IPS-15b (cell line): ENCODE measurements around the gene C5orf34.
"Not testable (repeated sequence)": the region's sequence is repeated elsewhere in the genome, so short reads cannot be mapped to it uniquely, and the experiment has no call there.

Experiments used
- H3K27me3 ChIP-seq: one replicate; pipeline ENCODE4 v1.6.1; 2013; ENCODE audit warnings: low read length; ENCODE audit not compliant: control insufficient read depth, insufficient read depth
- H3K36me3 ChIP-seq: one replicate; pipeline ENCODE4 v1.6.1; 2013; ENCODE audit warnings: low read length; ENCODE audit not compliant: control insufficient read depth, insufficient read depth
- H3K4me1 ChIP-seq: one replicate; pipeline ENCODE4 v1.6.1; 2013; ENCODE audit warnings: mild to moderate bottlenecking, low read length; ENCODE audit not compliant: control insufficient read depth, insufficient read depth
- H3K4me3 ChIP-seq: one replicate; pipeline ENCODE4 v1.5.1; 2013; ENCODE audit warnings: low read depth, low read length
- H3K9ac ChIP-seq: one replicate; pipeline ENCODE4 v1.6.1; 2013; ENCODE audit warnings: low read depth, mild to moderate bottlenecking, low read length
- H3K9me3 ChIP-seq: one replicate; pipeline ENCODE4 v1.6.1; 2013; ENCODE audit warnings: mild to moderate bottlenecking, low read length; ENCODE audit not compliant: control insufficient read depth, insufficient read depth

The C5orf34 gene

DNA sequence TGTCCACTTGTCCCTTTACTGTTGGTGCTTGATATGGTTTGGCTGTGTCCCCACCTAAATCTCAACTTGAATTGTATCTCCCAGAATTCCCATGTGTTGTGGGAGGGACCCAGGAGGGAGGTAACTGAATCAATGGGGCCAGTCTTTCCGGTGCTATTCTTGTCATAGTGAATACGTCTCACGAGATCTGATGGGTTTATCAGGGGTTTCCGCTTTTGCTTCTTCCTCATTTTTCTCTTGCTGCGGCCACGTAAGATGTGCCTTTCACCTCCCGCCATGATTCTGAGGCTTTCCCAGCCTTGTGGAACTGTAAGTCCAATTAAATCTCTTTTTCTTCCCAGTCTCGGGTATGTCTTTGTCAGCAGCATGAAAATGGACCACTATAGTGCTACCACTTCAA lies 34.3 kb upstream of the C5orf34 start:
- peaks cover 16% of the 10 kb centered on the region for H3K36me3 ChIP-seq
- not testable (repeated sequence) for H3K9me3 ChIP-seq, H3K4me3 ChIP-seq, H3K9ac ChIP-seq, H3K27me3 ChIP-seq, H3K4me1 ChIP-seq

DNA sequence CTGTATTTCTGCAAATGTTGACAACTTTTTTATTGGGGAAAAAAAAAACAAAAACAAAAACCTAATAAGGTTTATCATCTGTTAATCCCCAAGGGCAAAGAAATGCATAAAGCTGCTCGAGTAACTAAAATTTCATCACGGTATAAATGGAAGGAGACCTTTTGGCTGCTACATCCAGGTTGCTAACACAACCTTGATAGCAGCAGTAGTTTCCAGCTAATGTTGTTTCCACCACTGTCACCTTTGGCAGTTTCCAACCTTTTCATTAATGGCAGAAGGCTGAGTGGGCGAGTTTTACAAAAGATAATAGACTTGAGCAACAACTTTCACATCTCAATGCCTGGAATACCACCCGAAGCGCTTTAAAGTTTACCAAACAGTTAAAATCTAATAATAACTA lies 33.4 kb upstream of the C5orf34 start:
- Histone ChIP-seq H3K36me3 (peaks cover 16% of the 10 kb centered on the region), H3K9ac (no peak overlapping the region), H3K4me3 (no peak overlapping the region), H3K4me1 (no peaks in the 10 kb centered on the region), H3K27me3 (no peaks in the 10 kb centered on the region), H3K9me3 (no peaks in the 10 kb centered on the region)

DNA sequence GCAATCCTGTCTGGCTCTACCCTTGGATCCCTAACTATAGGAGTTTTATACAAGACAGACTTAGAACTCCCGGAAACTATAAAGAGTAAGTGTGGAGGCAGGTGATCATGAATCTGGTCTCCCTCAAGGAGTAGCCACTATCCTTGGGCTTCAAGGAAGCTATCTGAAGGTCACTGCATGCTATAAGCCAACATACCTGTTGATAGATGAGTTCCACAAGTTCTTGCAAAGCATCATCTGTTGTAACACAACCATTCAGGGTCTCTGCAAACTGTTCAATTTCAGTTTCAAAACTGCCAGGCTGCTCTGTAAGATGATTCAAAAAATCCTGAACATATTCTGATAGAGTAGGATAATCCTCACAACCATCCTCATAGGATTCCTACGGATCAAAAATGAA lies 32.6 kb upstream of the C5orf34 start:
- Histone ChIP-seq H3K4me3 (no peak overlapping the region), H3K27me3 (no peaks in the 10 kb centered on the region), H3K9ac (no peak overlapping the region), H3K4me1 (no peaks in the 10 kb centered on the region), H3K9me3 (no peaks in the 10 kb centered on the region), H3K36me3 (peaks cover 16% of the 10 kb centered on the region)

DNA sequence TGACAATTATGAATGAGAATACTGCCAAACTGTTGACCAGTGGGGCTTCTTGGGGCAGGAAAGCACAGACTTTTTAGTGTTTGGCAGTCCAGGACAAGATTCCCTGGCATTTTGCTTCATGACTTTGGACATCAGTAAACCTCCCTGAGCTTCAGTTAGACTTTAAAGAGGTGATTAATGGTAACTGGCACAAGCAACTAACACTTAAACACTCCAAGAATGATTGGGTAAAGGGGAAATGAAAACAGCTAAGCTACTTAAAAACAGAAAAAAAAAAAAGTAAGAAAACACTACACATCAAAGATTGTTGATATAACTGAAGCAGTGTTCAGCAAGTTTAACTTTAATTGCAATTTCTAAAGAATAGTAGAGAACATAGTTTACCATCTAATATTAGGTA lies 28.5 kb upstream of the C5orf34 start:
- Histone ChIP-seq H3K4me3 (no peak overlapping the region), H3K4me1 (no peaks in the 10 kb centered on the region), H3K36me3 (peaks cover 19% of the 10 kb centered on the region), H3K9ac (no peak overlapping the region), H3K9me3 (no peaks in the 10 kb centered on the region), H3K27me3 (no peaks in the 10 kb centered on the region)

DNA sequence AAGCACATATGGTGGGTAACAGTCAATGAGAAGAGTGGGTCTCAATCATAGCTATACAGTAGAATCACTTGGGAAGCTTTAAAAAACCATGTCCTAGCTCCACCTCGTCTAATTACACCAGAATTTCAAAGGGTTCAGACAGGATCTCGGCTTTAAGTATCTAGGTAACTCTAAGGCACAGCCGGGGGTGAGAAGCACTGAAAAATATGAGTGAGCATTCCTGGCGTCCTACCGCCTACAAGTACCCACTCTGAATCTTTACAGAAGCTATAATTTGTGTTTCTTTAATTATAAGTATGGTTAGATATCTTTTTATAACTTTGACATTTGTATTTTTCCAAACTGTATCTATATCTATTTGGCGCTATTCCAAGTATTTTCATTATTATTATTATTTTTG lies 25.8 kb upstream of the C5orf34 start:
- no peaks in the 10 kb centered on the region for H3K4me1 ChIP-seq
- H3K27me3 ChIP-seq: no peaks in the 10 kb centered on the region
- H3K9ac ChIP-seq: no peak overlapping the region
- no peak overlapping the region for H3K4me3 ChIP-seq
- H3K36me3 ChIP-seq: peaks cover 12% of the 10 kb centered on the region
- H3K9me3 ChIP-seq: no peaks in the 10 kb centered on the region

DNA sequence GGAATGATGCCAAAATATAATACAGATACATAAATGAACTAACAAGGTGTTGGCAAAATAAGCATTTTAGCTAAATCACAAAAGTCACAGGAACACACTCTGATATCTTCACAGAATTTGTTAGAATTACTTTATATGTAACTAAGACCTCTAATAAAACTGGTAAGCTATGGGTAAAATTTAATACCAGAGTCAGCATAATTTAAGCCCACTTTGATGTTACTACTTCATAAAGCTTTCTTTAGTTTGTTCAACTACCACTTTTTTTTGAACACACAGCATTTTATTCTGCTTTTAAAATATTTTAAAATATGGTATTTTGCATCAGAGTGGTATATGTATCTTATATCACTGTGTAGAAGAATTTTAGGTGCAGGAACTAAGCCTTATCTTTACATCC lies 22.0 kb upstream of the C5orf34 start:
- no peak overlapping the region for H3K9ac ChIP-seq
- no peak overlapping the region for H3K4me3 ChIP-seq
- H3K36me3 ChIP-seq: peaks cover 8% of the 10 kb centered on the region
- H3K27me3 ChIP-seq: no peaks in the 10 kb centered on the region
- no peaks in the 10 kb centered on the region for H3K4me1 ChIP-seq
- no peaks in the 10 kb centered on the region for H3K9me3 ChIP-seq

DNA sequence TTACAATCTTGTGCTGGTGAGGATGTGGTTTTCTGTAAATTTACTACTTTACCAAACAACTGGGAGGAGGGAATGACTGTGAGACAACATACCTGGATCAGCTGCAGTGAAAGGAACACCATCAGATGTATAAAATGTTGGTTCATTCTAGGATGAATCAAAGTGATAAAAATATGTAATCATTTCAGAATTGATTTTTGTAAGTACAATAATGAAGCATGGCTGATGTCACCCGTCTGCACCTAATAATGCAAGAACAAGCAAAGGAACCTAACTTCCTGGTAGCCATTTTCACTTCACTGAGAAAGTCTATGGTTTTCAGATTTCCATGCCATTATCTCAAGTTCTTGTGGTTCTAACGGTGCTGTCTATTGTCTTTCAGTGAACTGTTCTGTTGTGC lies 18.7 kb upstream of the C5orf34 start:
- Histone ChIP-seq H3K4me3 (no peak overlapping the region), H3K4me1 (no peaks in the 10 kb centered on the region), H3K27me3 (no peaks in the 10 kb centered on the region), H3K36me3 (peaks cover 12% of the 10 kb centered on the region), H3K9me3 (no peaks in the 10 kb centered on the region), H3K9ac (no peak overlapping the region)

DNA sequence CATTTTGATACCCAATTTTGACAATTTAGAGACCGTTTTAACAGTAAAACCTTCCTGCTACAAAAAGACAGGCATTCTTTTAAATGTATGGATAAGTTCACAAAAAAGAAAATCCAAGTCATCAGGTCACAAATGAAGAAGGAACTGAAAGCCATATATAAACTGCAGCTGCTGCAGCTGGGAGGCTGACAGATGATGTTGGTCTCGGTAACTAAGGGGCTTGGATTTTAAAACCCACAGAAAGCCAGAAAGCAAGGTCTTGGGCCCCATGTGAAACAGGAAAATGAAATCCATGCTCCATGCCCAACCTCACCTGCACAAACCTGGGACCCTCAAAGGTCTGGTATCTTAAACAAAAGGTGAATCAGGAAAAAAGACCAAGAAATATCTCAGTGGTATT lies 15.7 kb upstream of the C5orf34 start:
- Histone ChIP-seq H3K9me3 (no peaks in the 10 kb centered on the region), H3K36me3 (peaks cover 13% of the 10 kb centered on the region), H3K27me3 (no peaks in the 10 kb centered on the region), H3K9ac (no peak overlapping the region), H3K4me3 (no peak overlapping the region), H3K4me1 (no peaks in the 10 kb centered on the region)

DNA sequence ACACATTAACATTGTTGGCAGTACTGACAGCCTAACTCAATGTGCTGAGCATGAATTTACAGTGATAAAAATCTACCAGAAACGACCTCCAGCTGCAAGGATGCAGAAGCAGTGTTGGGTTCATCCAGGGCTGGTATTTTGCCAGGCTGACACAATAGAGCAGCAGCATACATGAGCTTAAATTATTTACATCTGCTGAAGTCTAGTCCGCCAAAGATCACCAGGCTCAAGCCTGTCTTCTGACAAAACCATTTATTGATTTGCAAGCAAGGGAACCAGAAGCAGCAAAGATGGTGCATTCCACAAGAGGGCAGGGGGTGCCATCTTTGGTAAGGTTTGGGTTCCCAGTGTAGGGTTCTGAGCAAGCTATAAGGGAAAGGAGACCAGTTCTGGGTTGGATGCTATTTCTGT lies 8.7 kb upstream of the C5orf34 start:
- no peaks in the 10 kb centered on the region for H3K9me3 ChIP-seq
- no peak overlapping the region for H3K9ac ChIP-seq
- no peaks in the 10 kb centered on the region for H3K27me3 ChIP-seq
- peaks cover 4% of the 10 kb centered on the region for H3K36me3 ChIP-seq
- H3K4me1 ChIP-seq: no peaks in the 10 kb centered on the region
- no peak overlapping the region for H3K4me3 ChIP-seq

DNA sequence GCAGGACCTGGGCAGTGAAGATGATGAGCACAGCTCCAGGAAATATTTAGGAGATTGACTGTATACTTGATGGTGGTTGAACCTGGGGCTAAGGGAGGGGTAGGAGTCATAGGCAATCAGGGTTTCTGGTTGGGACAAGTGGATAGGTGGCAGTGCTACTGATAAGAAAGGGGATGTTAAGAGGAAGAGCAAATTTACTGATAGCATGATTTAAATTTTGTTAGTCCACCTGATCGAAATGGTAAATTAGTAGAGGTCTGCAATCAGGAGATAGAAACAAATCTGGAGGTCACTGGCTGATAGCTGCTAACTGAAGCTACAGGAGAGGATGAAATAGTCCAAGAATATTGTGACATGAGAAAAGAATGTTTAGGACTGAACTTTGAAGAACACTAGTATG lies 5.7 kb upstream of the C5orf34 start:
- Histone ChIP-seq H3K27me3 (no peaks in the 10 kb centered on the region), H3K9ac (no peak overlapping the region), H3K4me3 (no peak overlapping the region), H3K9me3 (no peaks in the 10 kb centered on the region), H3K4me1 (peaks cover under 1% of the 10 kb centered on the region), H3K36me3 (no peaks in the 10 kb centered on the region)

DNA sequence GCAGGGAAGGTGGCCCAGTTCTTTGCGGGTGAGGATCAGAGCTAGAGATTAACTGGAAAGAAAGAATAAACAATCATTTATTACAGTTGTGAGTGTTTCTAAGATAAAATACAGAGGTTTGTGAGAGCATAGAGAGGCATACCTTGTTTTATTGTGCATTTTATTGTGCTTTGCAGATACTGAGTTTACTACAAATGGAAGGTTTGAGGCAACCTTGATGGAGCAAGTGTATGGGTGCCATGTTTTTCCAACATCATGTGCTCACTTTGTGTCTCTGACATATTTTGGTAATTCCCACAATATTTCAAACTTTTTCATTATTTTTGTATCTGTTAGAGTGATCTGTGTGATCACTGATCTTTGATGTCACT lies 715 bp upstream of the C5orf34 start:
- Histone ChIP-seq H3K4me1 (peaks cover 7% of the 10 kb centered on the region), H3K4me3 (peak overlapping the region; percentile 90), H3K9ac (peak overlapping the region; percentile 94), H3K36me3 (no peaks in the 10 kb centered on the region), H3K9me3 (no peaks in the 10 kb centered on the region), H3K27me3 (no peaks in the 10 kb centered on the region)

DNA sequence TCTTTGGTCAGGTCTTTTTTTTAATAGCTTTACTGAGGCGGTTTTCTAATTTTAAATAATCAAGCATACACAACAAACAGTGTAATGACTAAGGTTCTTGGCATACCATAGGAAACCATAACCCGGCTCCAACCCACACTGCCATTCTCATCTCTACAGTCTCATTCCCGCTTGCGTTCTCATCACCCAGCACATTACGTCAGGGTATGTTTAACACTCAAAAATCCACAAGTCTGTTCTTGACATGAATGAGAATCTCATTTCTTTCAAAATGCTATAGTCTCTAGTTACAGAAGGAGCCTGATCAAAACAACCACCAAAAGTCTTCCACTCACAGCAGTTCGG lies 505 bp downstream of the C5orf34 start:
- H3K36me3 ChIP-seq: no peaks in the 10 kb centered on the region
- H3K27me3 ChIP-seq: no peaks in the 10 kb centered on the region
- H3K9ac ChIP-seq: peak overlapping the region; percentile 95
- H3K4me1 ChIP-seq: peaks cover 7% of the 10 kb centered on the region
- H3K9me3 ChIP-seq: no peaks in the 10 kb centered on the region
- H3K4me3 ChIP-seq: peak overlapping the region; percentile 90

DNA sequence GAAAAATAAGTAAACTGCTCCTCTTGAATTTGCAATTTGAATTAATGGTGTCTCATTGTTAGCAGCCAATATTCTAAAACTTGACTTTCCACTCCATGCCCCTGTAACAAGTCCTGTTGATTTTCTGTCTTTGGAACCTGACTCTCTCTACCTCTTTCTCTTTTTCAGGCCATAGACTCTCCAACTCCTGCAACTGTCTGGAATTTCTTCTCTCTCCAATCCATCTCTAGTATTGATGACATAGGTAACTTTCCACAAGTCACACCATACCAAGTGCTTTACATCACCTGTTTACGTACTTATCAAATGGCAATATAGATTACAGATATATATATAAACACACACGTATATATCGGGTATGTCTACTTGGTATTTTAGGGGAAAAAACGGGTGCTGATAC lies 923 bp downstream of the C5orf34 start:
- H3K27me3 ChIP-seq: no peaks in the 10 kb centered on the region
- peak overlapping the region; percentile 95 for H3K9ac ChIP-seq
- H3K4me1 ChIP-seq: peaks cover 7% of the 10 kb centered on the region
- H3K9me3 ChIP-seq: no peaks in the 10 kb centered on the region
- no peaks in the 10 kb centered on the region for H3K36me3 ChIP-seq
- peak overlapping the region; percentile 90 for H3K4me3 ChIP-seq
